Measurements from ENCODE around the gene PLB1.

DNA sequence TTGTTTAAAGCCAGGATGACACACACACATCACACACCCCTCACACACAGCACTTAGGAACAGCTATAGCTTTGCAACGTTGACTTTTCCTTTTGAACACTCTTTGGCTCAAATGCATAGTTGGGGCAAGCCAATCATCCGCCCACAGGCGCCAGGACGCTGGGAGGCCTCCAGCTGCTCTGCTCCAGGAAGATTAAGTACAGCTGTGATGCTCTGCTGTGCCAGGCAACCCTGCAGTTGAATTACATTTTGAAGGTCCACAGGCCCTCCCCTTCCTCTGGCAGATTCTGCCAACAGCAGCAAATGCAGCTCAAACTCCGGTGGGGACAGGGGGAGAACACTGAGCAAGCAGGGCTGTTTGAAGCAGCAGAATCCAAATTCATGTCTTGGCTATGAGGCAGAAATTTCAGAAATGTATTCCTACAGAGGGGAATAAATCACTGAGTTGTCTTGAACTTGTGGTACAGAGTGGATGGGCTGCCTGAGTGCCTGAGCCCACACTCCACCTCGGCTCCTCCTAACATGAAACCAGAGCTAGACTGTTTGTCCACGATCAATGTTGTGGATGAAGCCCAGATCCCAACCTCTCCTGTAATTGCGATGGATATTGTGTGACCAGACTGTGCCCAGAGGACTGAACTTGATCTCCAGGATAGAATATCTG, 169.3 kb downstream of the PLB1 start:
- TF ChIP-seq POLR2A (IDR thresholded peaks at IDR 0.05) (peak in 1 of 3 donors; percentile 25), CTCF (IDR thresholded peaks at IDR 0.05) (no peak)
